ENCODE measurements around the gene TSKS. TPM values are rescaled to one million over a fixed set of nuclear protein-coding genes. Genes with fewer than 3 reads are reported as not detected.
"Not testable (repeated sequence)": the region's sequence is repeated elsewhere in the genome, so short reads cannot be mapped to it uniquely, and the experiment has no call there.

Gene TSKS
- total RNA-seq, 1 donor from 2014 or later, result not detected

DNA sequence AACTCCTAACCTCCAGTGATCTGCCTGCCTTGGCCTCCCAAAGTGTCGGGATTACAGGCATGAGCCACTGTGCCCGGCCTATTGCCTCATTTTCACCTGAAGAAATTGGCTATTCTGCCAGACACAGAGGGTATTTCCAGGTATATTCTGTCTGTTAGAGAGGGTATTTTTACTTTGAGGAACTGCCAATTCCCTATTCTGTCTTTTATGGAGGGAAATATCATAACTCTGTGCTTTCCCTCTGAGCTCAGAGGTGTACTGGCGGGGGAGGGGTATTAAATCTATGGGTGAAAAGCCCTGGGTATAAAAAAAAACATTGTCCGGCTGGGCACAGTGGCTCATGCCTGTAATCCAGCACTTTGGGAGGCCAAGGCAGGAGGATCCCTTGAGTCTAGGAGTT lies 24.8 kb downstream of the TSKS start:
- Histone ChIP-seq H3K36me3 (ENCODE audit: insufficient read depth, low read length) (no peaks in the 10 kb centered on the region), H3K4me3 (ENCODE audit: insufficient read depth, low read depth, low read length) (no peak overlapping the region), H3K79me2 (ENCODE audit: insufficient read depth, low read length) (no peaks in the 10 kb centered on the region), H3K27me3 (ENCODE audit: insufficient read depth, low read length) (no peaks in the 10 kb centered on the region), H3K4me1 (ENCODE audit: insufficient read depth, low read length) (no peaks in the 10 kb centered on the region), H2AFZ (ENCODE audit: low read depth, low read length) (no peak overlapping the region), H3K9ac (ENCODE audit: low read length) (no peak overlapping the region), H3K9me3 (ENCODE audit: insufficient read depth, low read depth, low read length) (no peaks in the 10 kb centered on the region), H3K4me2 (ENCODE audit: low read length) (no peak overlapping the region), H4K20me1 (ENCODE audit: insufficient read depth, low read length) (no peaks in the 10 kb centered on the region), H3K27ac (ENCODE audit: low read depth, low read length) (no peak overlapping the region)
- H3K4me1 Mint-ChIP-seq (ENCODE audit: low read depth, unreplicated experiment), result no peaks in the 10 kb centered on the region
- DNase-seq (ENCODE audit: low read depth) (no peak), FAIRE-seq (no peak)
- H3K27ac Mint-ChIP-seq (ENCODE audit: unreplicated experiment), result no peak overlapping the region
- no peaks in the 10 kb centered on the region for H3K36me3 Mint-ChIP-seq (ENCODE audit: low read depth, unreplicated experiment)
- H3K27me3 Mint-ChIP-seq (ENCODE audit: low read depth, unreplicated experiment), result no peaks in the 10 kb centered on the region
- TF ChIP-seq EZH2 (IDR thresholded peaks at IDR 0.05; ENCODE audit: insufficient read depth, low read length) (no peak), CTCF (IDR thresholded peaks at IDR 0.05; ENCODE audit: insufficient read depth, low read depth, low read length) (no peak)
- H3K4me3 Mint-ChIP-seq (ENCODE audit: unreplicated experiment), result no peak overlapping the region
- H3K9me3 Mint-ChIP-seq (ENCODE audit: unreplicated experiment), result peaks cover 4% of the 10 kb centered on the region

- Histone ChIP-seq H3K36me3 (ENCODE audit: insufficient read depth, low read length) (no peaks in the 10 kb centered on the region), H3K27me3 (ENCODE audit: insufficient read depth, low read length) (no peaks in the 10 kb centered on the region), H3K79me2 (ENCODE audit: insufficient read depth, low read length) (no peaks in the 10 kb centered on the region), H3K4me1 (ENCODE audit: insufficient read depth, low read length) (no peaks in the 10 kb centered on the region), H3K27ac (ENCODE audit: low read depth, low read length) (no peak overlapping the region), H4K20me1 (ENCODE audit: insufficient read depth, low read length) (no peaks in the 10 kb centered on the region), H3K4me2 (ENCODE audit: low read length) (no peak overlapping the region), H3K9me3 (ENCODE audit: insufficient read depth, low read depth, low read length) (no peaks in the 10 kb centered on the region), H3K9ac (ENCODE audit: low read length) (no peak overlapping the region), H2AFZ (ENCODE audit: low read depth, low read length) (no peak overlapping the region), H3K4me3 (ENCODE audit: insufficient read depth, low read depth, low read length) (no peak overlapping the region)
- DNase-seq (ENCODE audit: low read depth), result no peak
- FAIRE-seq, result no peak
- peaks cover 2% of the 10 kb centered on the region for H3K36me3 Mint-ChIP-seq (ENCODE audit: low read depth, unreplicated experiment)
- H3K27me3 Mint-ChIP-seq (ENCODE audit: low read depth, unreplicated experiment), result peaks cover 4% of the 10 kb centered on the region
- H3K9me3 Mint-ChIP-seq (ENCODE audit: unreplicated experiment), result peaks cover 4% of the 10 kb centered on the region
- no peak overlapping the region for H3K4me3 Mint-ChIP-seq (ENCODE audit: unreplicated experiment)
- TF ChIP-seq EZH2 (IDR thresholded peaks at IDR 0.05; ENCODE audit: insufficient read depth, low read length), result no peak
- H3K27ac Mint-ChIP-seq (ENCODE audit: unreplicated experiment), result no peak overlapping the region
- H3K4me1 Mint-ChIP-seq (ENCODE audit: low read depth, unreplicated experiment), result no peaks in the 10 kb centered on the region
Observed at GRCh38 chr19:49730166-49730565, 32.9 kb downstream of the TSKS start.

- no peaks in the 10 kb centered on the region for H3K27me3 ChIP-seq (ENCODE audit: insufficient read depth, low read length)
- Mint-ChIP-seq H3K27me3 (ENCODE audit: low read depth, unreplicated experiment) (peaks cover 4% of the 10 kb centered on the region), H3K4me1 (ENCODE audit: low read depth, unreplicated experiment) (peaks cover 6% of the 10 kb centered on the region), H3K9me3 (ENCODE audit: unreplicated experiment) (peaks cover 4% of the 10 kb centered on the region), H3K27ac (ENCODE audit: unreplicated experiment) (no peak overlapping the region), H3K36me3 (ENCODE audit: low read depth, unreplicated experiment) (peaks cover 2% of the 10 kb centered on the region), H3K4me3 (ENCODE audit: unreplicated experiment) (no peak overlapping the region)
- no peaks in the 10 kb centered on the region for H4K20me1 ChIP-seq (ENCODE audit: insufficient read depth, low read length)
- no peak for FAIRE-seq
- TF ChIP-seq EZH2 (IDR thresholded peaks at IDR 0.05; ENCODE audit: insufficient read depth, low read length) (no peak), CTCF (IDR thresholded peaks at IDR 0.05; ENCODE audit: insufficient read depth, low read depth, low read length) (no peak)
- H3K36me3 ChIP-seq (ENCODE audit: insufficient read depth, low read length), result no peaks in the 10 kb centered on the region
- H3K27ac ChIP-seq (ENCODE audit: low read depth, low read length), result no peak overlapping the region
- peak; percentile 11 for DNase-seq (ENCODE audit: low read depth)
- H2AFZ ChIP-seq (ENCODE audit: low read depth, low read length), result no peak overlapping the region
- H3K9me3 ChIP-seq (ENCODE audit: insufficient read depth, low read depth, low read length), result no peaks in the 10 kb centered on the region
- no peak overlapping the region for H3K4me2 ChIP-seq (ENCODE audit: low read length)
- no peaks in the 10 kb centered on the region for H3K79me2 ChIP-seq (ENCODE audit: insufficient read depth, low read length)
- no peak overlapping the region for H3K9ac ChIP-seq (ENCODE audit: low read length)
- no peaks in the 10 kb centered on the region for H3K4me1 ChIP-seq (ENCODE audit: insufficient read depth, low read length)
- no peak overlapping the region for H3K4me3 ChIP-seq (ENCODE audit: insufficient read depth, low read depth, low read length)
Observed at GRCh38 chr19:49727217-49728030, 35.7 kb downstream of the TSKS start.

GRCh38 chr19:49719420-49719819 lies 43.7 kb downstream of the TSKS start:
- H3K4me2 ChIP-seq (ENCODE audit: low read length); H4K20me1 ChIP-seq (ENCODE audit: insufficient read depth, low read length); H2AFZ ChIP-seq (ENCODE audit: low read depth, low read length); H3K36me3 Mint-ChIP-seq (ENCODE audit: low read depth, unreplicated experiment); H3K9me3 ChIP-seq (ENCODE audit: insufficient read depth, low read depth, low read length); FAIRE-seq; H3K4me3 ChIP-seq (ENCODE audit: insufficient read depth, low read depth, low read length); H3K27ac Mint-ChIP-seq (ENCODE audit: unreplicated experiment); H3K4me1 ChIP-seq (ENCODE audit: insufficient read depth, low read length); H3K4me3 Mint-ChIP-seq (ENCODE audit: unreplicated experiment); H3K36me3 ChIP-seq (ENCODE audit: insufficient read depth, low read length); H3K27ac ChIP-seq (ENCODE audit: low read depth, low read length); H3K4me1 Mint-ChIP-seq (ENCODE audit: low read depth, unreplicated experiment); H3K79me2 ChIP-seq (ENCODE audit: insufficient read depth, low read length); H3K9me3 Mint-ChIP-seq (ENCODE audit: unreplicated experiment); H3K27me3 ChIP-seq (ENCODE audit: insufficient read depth, low read length); H3K9ac ChIP-seq (ENCODE audit: low read length); H3K27me3 Mint-ChIP-seq (ENCODE audit: low read depth, unreplicated experiment); DNase-seq (ENCODE audit: low read depth): not testable (repeated sequence)

Measured in astrocyte (in vitro differentiated cells and primary cell).